ENCODE measurements around the gene KIF21B.
A peak's percentile ranks its signal among the peaks of the same experiment; 100 is the strongest.

The KIF21B gene

GRCh38 chr1:201025571-201026002, 2.1 kb upstream of the KIF21B start:
- Histone ChIP-seq H3K4me3 (ENCODE audit: low read depth in 1 of 2, low read length in 2 of 2) (no peak overlapping the region), H3K4me1 (ENCODE audit: insufficient read depth, low read length) (peaks cover 32% of the 10 kb centered on the region), H3K4me2 (ENCODE audit: insufficient read depth, low read length) (no peak overlapping the region), H3K27me3 (ENCODE audit: insufficient read depth, low read length, poor library complexity) (no peaks in the 10 kb centered on the region), H3K36me3 (ENCODE audit: insufficient read depth, low read length) (no peaks in the 10 kb centered on the region), H2AFZ (ENCODE audit: low read depth, low read length) (no peak overlapping the region), H3K27ac (ENCODE audit: low read length) (no peak overlapping the region), H3K9ac (ENCODE audit: low read depth, low read length) (no peak overlapping the region), H3K9me3 (ENCODE audit: insufficient read depth, low read length, severe bottlenecking) (no peaks in the 10 kb centered on the region), H3K79me2 (ENCODE audit: insufficient read depth, low read length) (peaks cover 27% of the 10 kb centered on the region), H4K20me1 (ENCODE audit: insufficient read depth, low read length) (0 out of 2 replicates have a peak, but pooled peaks cover 4% of the 10 kb centered on the region)
- ATAC-seq (ENCODE audit: insufficient read depth, low read depth): no peak
- TF ChIP-seq EZH2 (IDR thresholded peaks at IDR 0.05; ENCODE audit: borderline replicate concordance, low read depth, low read length, severe bottlenecking): no peak
- peak; percentile 42 for TF ChIP-seq CTCF (IDR thresholded peaks at IDR 0.05; ENCODE audit: borderline replicate concordance, extremely low read depth, low read length, poor library complexity, severe bottlenecking)
- no peak for DNase-seq

DNA sequence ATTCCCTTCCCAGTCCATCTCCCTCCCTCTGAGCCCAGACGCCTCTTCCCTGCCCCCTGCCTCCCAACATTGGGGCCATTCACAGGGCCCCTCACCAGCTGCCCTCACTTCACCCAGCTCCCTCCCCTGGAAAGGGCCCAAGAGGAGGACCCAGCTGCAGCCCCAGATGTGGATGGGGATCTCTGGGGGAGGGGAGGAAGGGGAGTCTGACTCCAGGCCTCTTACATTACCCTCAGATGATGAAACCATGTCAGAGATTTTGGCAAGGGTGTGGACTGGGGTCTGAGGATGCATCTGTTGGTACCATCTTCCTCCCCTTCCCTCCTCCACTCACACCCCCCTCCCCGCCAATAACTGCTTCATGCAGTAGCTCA, 1.1 kb upstream of the KIF21B start:
- ATAC-seq (ENCODE audit: insufficient read depth, low read depth): no peak
- no peaks in the 10 kb centered on the region for H3K36me3 ChIP-seq (ENCODE audit: insufficient read depth, low read length)
- H3K4me3 ChIP-seq (ENCODE audit: low read depth in 1 of 2, low read length in 2 of 2): peak overlapping the region in 1 of 2 experiments; percentile 53; a peak in 1 of 4 replicates
- TF ChIP-seq EZH2 (IDR thresholded peaks at IDR 0.05; ENCODE audit: borderline replicate concordance, low read depth, low read length, severe bottlenecking) (no peak), CTCF (IDR thresholded peaks at IDR 0.05; ENCODE audit: borderline replicate concordance, extremely low read depth, low read length, poor library complexity, severe bottlenecking) (no peak)
- no peak overlapping the region; the same call in none of the 2 replicates for H3K4me2 ChIP-seq (ENCODE audit: insufficient read depth, low read length)
- H3K9ac ChIP-seq (ENCODE audit: low read depth, low read length): 0 out of 2 replicates have a peak overlapping the region, but pooled peaks have one; percentile 21
- no peaks in the 10 kb centered on the region for H3K9me3 ChIP-seq (ENCODE audit: insufficient read depth, low read length, severe bottlenecking)
- 0 out of 2 replicates have a peak, but pooled peaks cover 4% of the 10 kb centered on the region for H4K20me1 ChIP-seq (ENCODE audit: insufficient read depth, low read length)
- peaks cover 35% of the 10 kb centered on the region for H3K79me2 ChIP-seq (ENCODE audit: insufficient read depth, low read length)
- H2AFZ ChIP-seq (ENCODE audit: low read depth, low read length): no peak overlapping the region
- H3K4me1 ChIP-seq (ENCODE audit: insufficient read depth, low read length): peaks cover 42% of the 10 kb centered on the region
- peak; percentile 27 for DNase-seq
- H3K27me3 ChIP-seq (ENCODE audit: insufficient read depth, low read length, poor library complexity): no peaks in the 10 kb centered on the region
- H3K27ac ChIP-seq (ENCODE audit: low read length): no peak overlapping the region

GRCh38 chr1:201023920-201024624, 558 bp upstream of the KIF21B start:
- no peak for DNase-seq
- Histone ChIP-seq H3K9ac (ENCODE audit: low read depth, low read length) (peak overlapping the region; percentile 21), H3K9me3 (ENCODE audit: insufficient read depth, low read length, severe bottlenecking) (no peaks in the 10 kb centered on the region), H3K27me3 (ENCODE audit: insufficient read depth, low read length, poor library complexity) (no peaks in the 10 kb centered on the region), H3K27ac (ENCODE audit: low read length) (peak overlapping the region; percentile 24; the same call in 1 of the 2 replicates), H3K79me2 (ENCODE audit: insufficient read depth, low read length) (peaks cover 37% of the 10 kb centered on the region), H3K4me2 (ENCODE audit: insufficient read depth, low read length) (peak overlapping the region; percentile 78), H3K36me3 (ENCODE audit: insufficient read depth, low read length) (no peaks in the 10 kb centered on the region), H2AFZ (ENCODE audit: low read depth, low read length) (no peak overlapping the region), H3K4me1 (ENCODE audit: insufficient read depth, low read length) (peaks cover 47% of the 10 kb centered on the region), H3K4me3 (ENCODE audit: low read depth in 1 of 2, low read length in 2 of 2) (peak overlapping the region in 1 of 2 experiments; percentile 53; a peak in 2 of 4 replicates), H4K20me1 (ENCODE audit: insufficient read depth, low read length) (0 out of 2 replicates have a peak, but pooled peaks cover 4% of the 10 kb centered on the region)
- ATAC-seq (ENCODE audit: insufficient read depth, low read depth): no peak
- TF ChIP-seq CTCF (IDR thresholded peaks at IDR 0.05; ENCODE audit: borderline replicate concordance, extremely low read depth, low read length, poor library complexity, severe bottlenecking): no peak
- no peak for TF ChIP-seq EZH2 (IDR thresholded peaks at IDR 0.05; ENCODE audit: borderline replicate concordance, low read depth, low read length, severe bottlenecking)

Data from DND-41 (cell line).